GM21723 (cell line): ENCODE results near the gene WNT5B.
"Not testable (repeated sequence)": the region's sequence is repeated elsewhere in the genome, so short reads cannot be mapped to it uniquely, and the experiment has no call there.

Experiments
- ATAC-seq: cut with Tn5 transposase; IDR thresholded peaks from one replicate; pipeline ENCODE4 v1.9.1; 2021; ENCODE audit warnings: mild to moderate bottlenecking, moderate library complexity; ENCODE audit not compliant: unreplicated experiment

The WNT5B gene

DNA sequence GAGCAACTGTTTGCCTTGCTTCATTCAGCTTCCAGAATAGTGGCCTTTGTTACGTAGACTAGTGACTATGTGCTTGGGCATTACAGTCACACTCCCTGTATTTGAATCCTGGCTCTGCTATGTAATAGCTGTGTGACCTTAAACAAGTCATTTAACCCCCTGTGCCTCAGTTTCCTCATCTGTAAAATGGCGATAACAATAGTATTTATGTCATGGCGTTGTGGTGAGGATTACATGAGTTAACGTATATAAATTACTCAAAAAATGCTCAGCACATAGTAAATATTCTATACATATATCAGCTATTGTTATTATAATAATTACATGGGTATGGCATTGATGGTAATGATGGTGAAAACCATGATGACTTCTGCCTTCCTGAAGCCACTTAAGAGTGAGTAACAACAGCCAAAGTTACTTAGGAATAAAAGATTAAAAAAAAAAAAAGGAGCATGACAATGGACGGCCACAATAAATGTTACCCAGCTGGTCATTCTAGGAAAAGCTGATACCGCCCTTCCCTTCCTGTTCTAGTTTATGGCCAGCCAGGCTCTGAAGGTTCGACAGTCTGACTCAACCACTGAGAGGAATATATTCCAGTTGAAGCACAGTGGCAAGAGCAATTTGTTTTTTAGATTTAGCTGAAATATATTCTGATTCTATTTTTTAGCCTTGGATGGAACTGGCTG, 51.9 kb downstream of the WNT5B start:
- no peak for ATAC-seq

DNA sequence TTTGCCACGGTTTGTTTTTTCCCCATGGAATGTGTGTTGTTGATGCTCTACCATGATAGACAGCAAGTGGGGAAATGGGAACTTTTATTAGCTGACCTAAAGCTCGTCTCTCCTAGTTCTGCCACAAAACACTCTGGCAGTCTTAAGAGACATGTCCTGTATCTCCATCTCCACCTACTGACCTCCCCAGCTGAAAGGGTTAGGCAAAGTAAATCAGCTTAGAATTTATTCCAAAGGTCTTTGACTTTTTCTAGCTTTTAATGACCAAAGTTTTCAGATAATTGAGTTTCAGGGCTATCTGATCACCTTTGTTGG, 52.4 kb downstream of the WNT5B start:
- no peak for ATAC-seq

DNA sequence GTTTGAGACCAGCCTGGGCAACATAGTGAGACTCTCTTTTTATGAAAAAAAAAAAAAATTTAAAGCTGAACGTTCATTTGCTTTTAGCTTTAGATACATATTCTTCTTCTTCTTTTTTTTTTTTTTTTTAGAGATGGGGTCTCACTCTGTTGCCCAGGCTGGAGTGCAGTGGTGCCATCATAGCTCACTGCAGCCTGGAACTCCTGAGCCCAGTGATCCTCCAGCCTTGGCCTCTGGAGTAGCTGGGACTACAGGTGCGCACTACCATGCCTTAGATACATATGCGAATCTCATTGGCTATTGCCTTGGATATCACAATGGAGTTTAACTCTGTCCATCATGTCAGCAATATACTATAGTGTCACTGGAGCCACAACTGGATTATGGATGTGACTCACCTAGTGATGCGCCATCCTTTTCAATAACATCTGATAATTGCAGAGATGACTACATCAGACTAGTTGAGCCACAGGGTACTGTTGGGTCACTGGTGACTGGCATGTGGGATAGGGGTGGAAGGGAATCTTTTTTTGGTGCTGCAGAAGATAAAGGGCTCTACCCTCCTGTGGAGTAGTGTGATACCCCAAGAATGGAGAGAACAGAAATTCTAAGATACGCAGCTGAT, 59.2 kb downstream of the WNT5B start:
- no peak for ATAC-seq

DNA sequence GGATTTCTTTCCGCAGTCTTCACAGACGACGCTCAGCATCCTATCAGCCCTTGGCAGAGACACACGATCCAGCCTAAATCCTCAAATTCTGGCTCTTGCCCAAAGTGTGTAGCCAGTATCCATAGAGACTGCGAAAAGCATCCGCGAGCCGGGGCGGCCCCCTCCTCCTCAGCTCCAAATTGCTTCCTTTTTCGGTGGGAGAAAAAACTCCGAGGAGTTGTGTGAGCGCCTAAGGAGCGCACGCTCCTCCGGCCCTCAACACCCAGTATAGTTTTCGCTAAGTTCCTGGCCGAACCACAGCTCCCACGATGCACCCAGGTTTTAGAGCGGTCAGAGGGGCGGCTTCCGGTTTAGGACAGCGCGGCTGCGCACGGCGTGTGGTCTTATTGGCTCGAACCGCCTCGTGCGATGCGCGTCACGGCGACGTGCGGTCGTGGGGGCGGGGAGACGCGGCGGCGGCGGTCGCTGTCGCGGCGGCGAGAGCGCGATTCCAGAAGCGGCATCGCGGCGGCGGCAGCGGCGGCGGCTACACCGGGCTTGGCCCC, 61.6 kb downstream of the WNT5B start, which contains the start of gene ADIPOR2:
Gene ADIPOR2, plus strand, starts transcription at position 493 of the 545 bp plus-strand sequence. CDS start 63,274 bp downstream, outside the sequence.
- peak; percentile 93 for ATAC-seq

DNA sequence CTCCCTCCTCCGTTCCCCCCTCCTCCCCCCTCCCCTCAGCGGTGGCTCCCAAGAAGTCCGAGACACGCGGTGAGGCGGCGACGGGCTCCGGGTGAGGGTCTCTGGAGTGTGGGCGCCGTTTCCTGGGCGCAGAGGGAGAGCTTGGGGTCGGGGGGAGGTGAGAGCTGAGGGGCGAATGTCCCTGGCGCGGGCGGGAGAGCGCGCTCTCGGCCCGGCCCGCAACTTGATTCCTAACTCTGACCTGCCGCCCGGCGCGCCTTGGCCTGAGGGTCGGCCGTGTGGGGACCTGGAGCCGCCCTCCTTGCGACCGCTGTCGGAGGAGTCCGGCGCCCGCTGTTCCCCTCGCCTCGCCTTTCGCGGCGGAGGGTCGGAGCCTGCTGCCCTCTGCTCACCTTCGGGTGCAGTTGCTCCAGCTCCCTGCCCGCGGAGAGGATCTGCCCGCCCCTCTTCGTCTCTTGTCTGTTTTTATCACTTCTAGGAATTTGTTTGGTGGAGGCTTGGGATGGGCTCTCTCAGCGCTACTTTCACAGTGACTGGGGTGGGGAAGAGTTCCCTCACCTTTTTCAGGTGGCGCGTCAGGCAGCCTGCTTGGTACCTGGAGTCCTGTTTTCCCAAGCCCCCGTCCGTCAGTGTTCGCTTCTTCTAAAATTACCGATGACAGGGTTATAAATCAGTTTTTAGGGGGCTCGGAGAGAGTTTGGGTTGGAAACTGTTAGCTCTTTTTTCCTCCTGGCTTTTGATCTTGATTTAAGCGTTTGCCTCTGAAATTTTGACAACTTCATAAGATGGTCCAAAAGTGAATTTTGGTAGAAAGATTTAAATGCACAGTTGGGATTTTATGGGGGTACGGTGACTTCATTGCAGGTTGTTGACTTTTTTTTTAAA, 62.3 kb downstream of the WNT5B start:
- peak; percentile 59 for ATAC-seq

DNA sequence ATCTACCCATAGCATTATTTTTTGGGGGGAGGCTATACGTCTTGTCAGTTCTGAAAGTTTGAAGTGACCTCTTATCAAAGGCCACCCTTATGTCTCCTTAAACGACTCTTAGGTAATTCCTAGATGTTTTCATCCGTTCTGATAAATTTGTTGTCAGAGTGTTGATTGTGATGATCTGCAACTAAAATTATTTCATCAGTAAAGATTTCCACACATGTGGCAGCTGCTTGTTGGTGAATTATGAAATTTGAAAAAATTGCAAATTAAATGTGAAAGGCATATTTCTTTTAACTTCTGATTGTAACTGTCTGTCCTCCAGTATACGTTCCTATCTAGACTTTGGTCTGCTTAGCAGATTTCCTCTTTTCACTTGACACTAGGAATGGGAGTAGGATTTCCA, 63.2 kb downstream of the WNT5B start:
- no peak for ATAC-seq

DNA sequence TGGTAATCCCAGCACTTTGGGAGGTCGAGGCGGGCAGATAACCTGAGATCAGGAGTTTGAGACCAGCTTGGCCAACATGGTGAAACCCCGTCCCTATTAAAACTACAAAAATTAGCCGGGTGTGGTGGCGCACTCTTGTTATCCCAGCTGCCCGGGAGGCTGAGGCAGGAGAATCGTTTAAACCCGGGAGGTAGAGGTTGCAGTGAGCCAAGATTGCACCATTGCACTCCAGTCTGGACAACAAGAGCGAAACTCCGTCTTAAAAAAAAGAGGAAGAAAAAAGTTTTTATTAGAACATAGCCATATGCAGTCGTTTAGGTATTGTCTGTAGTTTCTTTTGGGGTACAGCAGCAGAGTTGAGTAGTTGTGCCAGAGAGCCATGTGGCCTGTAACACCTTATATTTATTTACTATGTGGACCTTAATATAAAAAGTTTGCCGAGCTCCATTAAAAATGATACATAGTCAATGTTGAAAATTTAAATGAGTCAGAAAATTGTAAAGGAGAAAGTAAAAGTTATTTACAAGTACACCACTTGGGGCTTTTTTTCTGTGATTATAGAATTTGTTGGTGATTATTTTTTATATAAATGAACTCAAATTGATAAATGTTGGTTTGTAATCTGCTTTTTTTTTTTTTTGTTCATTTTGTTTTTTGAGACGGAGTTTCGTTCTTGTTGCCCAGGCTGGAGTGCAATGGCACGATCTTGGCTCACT, 64.0 kb downstream of the WNT5B start:
- ATAC-seq, result no peak

DNA sequence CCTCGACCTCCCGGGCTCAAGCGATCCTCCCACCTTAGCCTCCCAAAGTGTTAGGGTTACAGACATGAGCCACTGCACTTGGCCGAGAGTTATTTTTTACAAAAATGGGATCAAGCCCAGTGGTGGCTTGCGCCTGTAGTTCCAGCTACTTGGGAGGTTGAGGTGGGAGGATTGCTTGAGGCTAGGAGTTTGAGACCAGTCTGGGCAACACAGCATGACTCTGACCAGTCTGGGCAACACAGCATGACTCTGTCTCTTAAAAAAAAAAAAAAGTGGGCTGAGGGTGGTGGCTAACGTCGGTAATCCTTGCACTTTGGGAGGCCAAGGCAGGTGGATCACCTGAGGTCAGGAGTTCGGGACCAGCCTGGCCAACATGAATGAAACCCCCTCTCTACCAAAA, 66.1 kb downstream of the WNT5B start:
- not testable (repeated sequence) for ATAC-seq

DNA sequence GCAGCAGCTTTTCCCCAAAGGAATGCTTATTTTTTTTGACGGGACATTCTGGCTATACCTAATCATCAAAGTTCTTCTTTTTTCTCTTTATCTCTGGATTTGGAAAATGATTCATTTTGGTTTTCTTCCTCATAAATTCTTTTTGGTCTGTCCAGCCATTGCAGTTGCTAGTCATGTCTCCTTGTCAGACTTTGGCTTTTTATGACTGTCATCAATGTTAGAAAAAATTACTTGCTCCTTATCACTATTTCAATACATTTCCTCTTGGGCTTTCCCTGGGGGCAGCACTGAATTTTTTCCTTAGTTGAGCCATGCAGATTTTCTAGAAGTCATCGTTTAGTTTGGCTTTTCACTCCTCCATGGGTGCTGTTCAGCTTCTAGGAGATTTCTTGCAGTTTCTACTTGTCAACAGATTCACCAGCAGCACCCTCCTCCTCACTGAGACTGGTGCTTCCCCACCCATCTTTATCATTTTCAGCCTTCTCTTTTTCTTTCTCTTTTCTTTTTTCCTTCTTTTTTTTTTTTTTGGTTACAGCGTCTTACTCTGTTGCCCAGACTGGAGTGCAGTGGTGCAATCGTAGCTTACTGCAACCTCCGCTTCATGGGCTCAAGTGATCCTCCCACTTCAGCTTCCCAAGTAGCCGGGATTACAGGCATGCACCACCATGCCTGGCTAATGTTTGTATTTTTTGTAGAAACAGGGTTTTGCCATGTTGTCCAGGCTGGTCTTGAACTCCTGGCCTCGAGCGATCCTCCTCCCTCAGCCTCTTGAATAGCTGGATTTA, 67.0 kb downstream of the WNT5B start:
- no peak for ATAC-seq

DNA sequence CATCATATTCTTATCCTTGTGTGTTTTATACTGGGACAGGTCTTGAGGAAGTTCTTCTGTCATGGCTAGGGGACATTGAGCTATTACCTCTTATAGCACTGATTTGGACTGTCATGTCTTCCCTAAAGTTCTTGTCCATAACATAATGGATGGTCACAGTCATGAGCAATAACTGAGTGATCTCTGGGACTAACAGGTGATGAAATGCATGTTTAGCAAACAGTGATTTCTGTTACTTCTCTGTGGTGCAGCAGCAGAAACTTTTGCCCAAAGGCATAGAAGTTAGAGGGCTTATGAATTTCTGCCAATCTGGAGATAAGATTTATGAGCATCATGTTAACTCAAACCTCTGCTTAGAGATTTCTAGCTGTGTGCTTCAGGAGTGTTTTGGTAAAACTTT, 67.8 kb downstream of the WNT5B start:
- no peak for ATAC-seq
